Pulmonary artery endothelial cell (primary cell): ENCODE data around the gene PLPPR1. TPM values are rescaled to one million over a fixed set of nuclear protein-coding genes. Genes with fewer than 3 reads are reported as not detected.
"Not testable (repeated sequence)": the region's sequence is repeated elsewhere in the genome, so short reads cannot be mapped to it uniquely, and the experiment has no call there.

Experiments used
- DNase-seq: peaks from one replicate; pipeline ENCODE4 v3.0.0-alpha.2; 2011; ENCODE audit warnings: low read depth, low spot score
- total RNA-seq: library from RNA; depleted of rRNA; stranded (reverse); fragments of >200 nt; gene quantifications from 2 replicates; pipeline ENCODE4 v1.2.3, GENCODE V29; 2014

Gene PLPPR1
- total RNA-seq, 1 donor from 2014 or later = 0.26 TPM

- DNase-seq = no peak
Measured at GRCh38 chr9:101121836-101122399, 93.4 kb downstream of the PLPPR1 start.

GRCh38 chr9:101126556-101126955, 98.0 kb downstream of the PLPPR1 start:
- no peak for DNase-seq

- not testable (repeated sequence) for DNase-seq
Measured at GRCh38 chr9:101127369-101127768, 98.8 kb downstream of the PLPPR1 start.

GRCh38 chr9:101128623-101129022, 100.1 kb downstream of the PLPPR1 start:
- no peak for DNase-seq

GRCh38 chr9:101130054-101130453, 101.5 kb downstream of the PLPPR1 start:
- no peak for DNase-seq

GRCh38 chr9:101131326-101131725, 102.8 kb downstream of the PLPPR1 start:
- DNase-seq = no peak

GRCh38 chr9:101132801-101133200, 104.3 kb downstream of the PLPPR1 start:
- no peak for DNase-seq

GRCh38 chr9:101138509-101138908, 110.0 kb downstream of the PLPPR1 start:
- no peak for DNase-seq

- no peak for DNase-seq
Measured at GRCh38 chr9:101139082-101139481, 110.6 kb downstream of the PLPPR1 start.

- DNase-seq = no peak
Measured at GRCh38 chr9:101140764-101141163, 112.2 kb downstream of the PLPPR1 start.

- no peak for DNase-seq
Measured at GRCh38 chr9:101146508-101146907, 118.0 kb downstream of the PLPPR1 start.

GRCh38 chr9:101148344-101148743, 119.8 kb downstream of the PLPPR1 start:
- no peak for DNase-seq

- DNase-seq = no peak
Measured at GRCh38 chr9:101158361-101158760, 129.8 kb downstream of the PLPPR1 start.

GRCh38 chr9:101162231-101162630, 133.7 kb downstream of the PLPPR1 start:
- no peak for DNase-seq

GRCh38 chr9:101165131-101165530, 136.6 kb downstream of the PLPPR1 start:
- DNase-seq = no peak

GRCh38 chr9:101167490-101168134, 139.1 kb downstream of the PLPPR1 start:
- DNase-seq = no peak

GRCh38 chr9:101172616-101173015, 144.1 kb downstream of the PLPPR1 start:
- DNase-seq = no peak

- DNase-seq = no peak
Measured at GRCh38 chr9:101173907-101174306, 145.4 kb downstream of the PLPPR1 start.

GRCh38 chr9:101176384-101176783, 147.9 kb downstream of the PLPPR1 start:
- no peak for DNase-seq

GRCh38 chr9:101184813-101185278, 156.3 kb downstream of the PLPPR1 start:
- DNase-seq = no peak

GRCh38 chr9:101191723-101192122, 163.2 kb downstream of the PLPPR1 start:
- DNase-seq = no peak

- no peak for DNase-seq
Measured at GRCh38 chr9:101197026-101197425, 168.5 kb downstream of the PLPPR1 start.

- no peak for DNase-seq
Measured at GRCh38 chr9:101200852-101201251, 172.3 kb downstream of the PLPPR1 start.
